Testis (tissue), 2 donors: ENCODE measurements around the gene DPH5.

Experiments used
- CTCF ChIP-seq, 3 experiments: fragments of 450-650 bp in 2 of 3; fragments of 200-600 bp in 1 of 3; sonication (generic) in 1 of 3; IDR thresholded peaks; one replicate each; pipeline ENCODE4 v1.5.1; 2016 to 2019; ENCODE audit warnings: antibody characterized with exemption in 3 of 3, mild to moderate bottlenecking in 2 of 3, moderate library complexity in 1 of 3
- POLR2A ChIP-seq: fragments of 450-650 bp; IDR thresholded peaks from one replicate; pipeline ENCODE4 v1.6.1; 2017; ENCODE audit warnings: antibody characterized with exemption, mild to moderate bottlenecking, moderate library complexity

- no peak for TF ChIP-seq CTCF (IDR thresholded peaks at IDR 0.05)
- TF ChIP-seq POLR2A: no peak
These were observed 71.4 kb downstream of the DPH5 start for GRCh38 chr1:100953960-100954730.
